ENCODE results near the gene MSRB3.
"Not testable (repeated sequence)": the region's sequence is repeated elsewhere in the genome, so short reads cannot be mapped to it uniquely, and the experiment has no call there.

MSRB3 gene

GRCh38 chr12:65465766-65466547 is 187.5 kb downstream of the MSRB3 start:
- no peak for DNase-seq (ENCODE audit: low spot score)
- TF ChIP-seq CTCF (IDR thresholded peaks at IDR 0.05): no peak
- Histone ChIP-seq H3K4me3 (no peak overlapping the region), H3K27ac (no peak overlapping the region)

GRCh38 chr12:65466911-65467310 is 188.4 kb downstream of the MSRB3 start:
- TF ChIP-seq CTCF (IDR thresholded peaks at IDR 0.05): no peak
- DNase-seq (ENCODE audit: low spot score): no peak
- H3K27ac ChIP-seq: no peak overlapping the region

GRCh38 chr12:65470256-65470655 is 191.8 kb downstream of the MSRB3 start:
- H3K4me3 ChIP-seq: no peak overlapping the region
- no peak overlapping the region for H3K27ac ChIP-seq
- DNase-seq (ENCODE audit: low spot score): no peak
- no peak for TF ChIP-seq CTCF (IDR thresholded peaks at IDR 0.05)

More at GRCh38 chr12:65466911-65467310, 188.4 kb downstream of the MSRB3 start:
- H3K4me3 ChIP-seq: no peak overlapping the region

- no peak overlapping the region for H3K4me3 ChIP-seq
- H3K27ac ChIP-seq: no peak overlapping the region
These were observed 193.6 kb downstream of the MSRB3 start for GRCh38 chr12:65472079-65472478.

GRCh38 chr12:65474831-65475230 is 196.3 kb downstream of the MSRB3 start:
- no peak for TF ChIP-seq CTCF (IDR thresholded peaks at IDR 0.05)
- Histone ChIP-seq H3K27ac (no peak overlapping the region), H3K4me3 (no peak overlapping the region)
- DNase-seq (ENCODE audit: low spot score): no peak

More at GRCh38 chr12:65472079-65472478, 193.6 kb downstream of the MSRB3 start:
- no peak for TF ChIP-seq CTCF (IDR thresholded peaks at IDR 0.05)
- DNase-seq (ENCODE audit: low spot score): no peak

- no peak for DNase-seq (ENCODE audit: low spot score)
- no peak for TF ChIP-seq CTCF (IDR thresholded peaks at IDR 0.05)
- Histone ChIP-seq H3K27ac (no peak overlapping the region), H3K4me3 (no peak overlapping the region)
These were observed 199.2 kb downstream of the MSRB3 start for GRCh38 chr12:65477721-65478120.

- not testable (repeated sequence) for H3K4me3 ChIP-seq; DNase-seq (ENCODE audit: low spot score); H3K27ac ChIP-seq
These were observed 205.5 kb downstream of the MSRB3 start for GRCh38 chr12:65483891-65484516.

Measured in coronary artery (tissue), 2 donors.